ENCODE measurements around the gene CLIC6. TPM values are rescaled to one million over a fixed set of nuclear protein-coding genes. Genes with fewer than 3 reads are reported as not detected.

CLIC6 gene
- polyA plus RNA-seq, 3 donors, result not detected

DNA sequence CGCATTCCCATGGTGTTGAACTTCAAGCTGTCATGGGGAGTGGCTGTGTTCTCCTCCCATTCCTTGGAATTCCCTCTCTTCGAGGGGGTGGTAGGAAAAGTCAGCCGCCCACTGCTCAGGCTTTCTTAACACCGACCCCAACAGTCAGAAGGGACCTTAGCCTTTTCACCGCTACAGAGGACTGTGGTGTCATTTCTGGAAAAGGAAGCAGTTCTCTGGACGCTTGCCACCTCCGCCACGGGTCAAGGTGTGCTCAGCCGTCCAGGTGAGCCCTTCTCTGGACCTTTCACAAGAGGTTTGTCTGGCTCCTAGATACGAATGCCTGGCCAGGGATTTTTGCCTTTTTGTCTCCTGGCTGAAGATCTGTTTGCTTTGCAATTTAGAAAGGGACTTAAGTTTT is 31.8 kb downstream of the CLIC6 start:
- no peak for DNase-seq
- H3K9ac ChIP-seq (ENCODE audit: insufficient read depth, low read length, poor library complexity, severe bottlenecking), result no peak overlapping the region
- H2AFZ ChIP-seq (ENCODE audit: insufficient read depth, low read depth, low read length, poor library complexity, severe bottlenecking), result no peak overlapping the region
- H3K27me3 ChIP-seq (ENCODE audit: control insufficient read depth in 2 of 2, insufficient read depth in 2 of 2, low read length in 2 of 2), result no peaks in the 10 kb centered on the region
- no peaks in the 10 kb centered on the region for H3K9me3 ChIP-seq (replicated peaks in 1 of 2; ENCODE audit: control insufficient read depth in 1 of 2, insufficient read depth in 1 of 2, low read length in 2 of 2)
- intact Hi-C loops (cut with micrococcal nuclease), result no loop called here
- H3K4me3 ChIP-seq (replicated peaks in 1 of 3; ENCODE audit: low read depth in 2 of 3, low read length in 3 of 3), result no peak overlapping the region
- no peaks in the 10 kb centered on the region for H3K4me1 ChIP-seq (ENCODE audit: control insufficient read depth in 1 of 2, insufficient read depth in 2 of 2, low read length in 2 of 2)
- TF ChIP-seq, protein P1, sequence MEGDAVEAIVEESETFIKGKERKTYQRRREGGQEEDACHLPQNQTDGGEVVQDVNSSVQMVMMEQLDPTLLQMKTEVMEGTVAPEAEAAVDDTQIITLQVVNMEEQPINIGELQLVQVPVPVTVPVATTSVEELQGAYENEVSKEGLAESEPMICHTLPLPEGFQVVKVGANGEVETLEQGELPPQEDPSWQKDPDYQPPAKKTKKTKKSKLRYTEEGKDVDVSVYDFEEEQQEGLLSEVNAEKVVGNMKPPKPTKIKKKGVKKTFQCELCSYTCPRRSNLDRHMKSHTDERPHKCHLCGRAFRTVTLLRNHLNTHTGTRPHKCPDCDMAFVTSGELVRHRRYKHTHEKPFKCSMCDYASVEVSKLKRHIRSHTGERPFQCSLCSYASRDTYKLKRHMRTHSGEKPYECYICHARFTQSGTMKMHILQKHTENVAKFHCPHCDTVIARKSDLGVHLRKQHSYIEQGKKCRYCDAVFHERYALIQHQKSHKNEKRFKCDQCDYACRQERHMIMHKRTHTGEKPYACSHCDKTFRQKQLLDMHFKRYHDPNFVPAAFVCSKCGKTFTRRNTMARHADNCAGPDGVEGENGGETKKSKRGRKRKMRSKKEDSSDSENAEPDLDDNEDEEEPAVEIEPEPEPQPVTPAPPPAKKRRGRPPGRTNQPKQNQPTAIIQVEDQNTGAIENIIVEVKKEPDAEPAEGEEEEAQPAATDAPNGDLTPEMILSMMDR (IDR thresholded peaks at IDR 0.05), result no peak
- Mint-ChIP-seq H3K4me3 (no peak overlapping the region), H3K36me3 (no peaks in the 10 kb centered on the region), H3K4me1 (no peaks in the 10 kb centered on the region), H3K27me3 (ENCODE audit: low read depth in 3 of 3) (peaks cover 3 to 5% (median 5%) of the 10 kb centered on the region in 3 donors), H3K27ac (no peak overlapping the region), H3K9me3 (no peaks in the 10 kb centered on the region)
- H3K4me2 ChIP-seq (replicated peaks; ENCODE audit: extremely low read depth, low read length, poor library complexity, severe bottlenecking), result no peak overlapping the region
- H3K27ac ChIP-seq (ENCODE audit: low read depth in 1 of 2, low read length in 2 of 2), result no peak overlapping the region
- no peaks in the 10 kb centered on the region for H3K36me3 ChIP-seq (replicated peaks in 1 of 2; ENCODE audit: control insufficient read depth in 1 of 2, insufficient read depth in 2 of 2, low read length in 2 of 2)
- H4K20me1 ChIP-seq (ENCODE audit: insufficient read depth, low read length), result no peaks in the 10 kb centered on the region
- no peaks in the 10 kb centered on the region for H3K79me2 ChIP-seq (ENCODE audit: insufficient read depth, low read length)
- 90% methylated on average over 9 of the region's 10 CpGs for WGBS (ENCODE audit: insufficient coverage)

DNA sequence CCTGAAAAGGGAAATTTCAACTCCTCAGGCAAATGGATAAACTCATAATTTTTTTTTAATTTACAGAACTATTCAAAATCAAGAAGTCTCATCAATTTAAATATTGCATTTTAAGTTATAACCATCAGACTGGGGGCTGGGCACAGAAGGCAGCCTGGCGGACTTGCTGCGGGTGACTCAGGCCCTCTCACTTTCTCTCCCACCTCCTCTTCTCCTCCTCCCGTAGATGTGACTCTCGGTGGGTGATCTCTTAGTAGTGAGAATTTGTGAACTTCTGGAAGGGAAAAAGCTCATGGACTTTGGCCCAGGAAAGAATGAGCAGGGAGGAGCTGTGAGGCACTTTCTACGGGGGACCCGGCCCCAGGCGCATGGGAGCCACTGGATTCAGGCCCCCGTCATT is 32.9 kb downstream of the CLIC6 start:
- Histone ChIP-seq H3K4me2 (replicated peaks; ENCODE audit: extremely low read depth, low read length, poor library complexity, severe bottlenecking) (no peak overlapping the region), H3K27me3 (ENCODE audit: control insufficient read depth in 2 of 2, insufficient read depth in 2 of 2, low read length in 2 of 2) (no peaks in the 10 kb centered on the region), H2AFZ (ENCODE audit: insufficient read depth, low read depth, low read length, poor library complexity, severe bottlenecking) (no peak overlapping the region), H3K9ac (ENCODE audit: insufficient read depth, low read length, poor library complexity, severe bottlenecking) (no peak overlapping the region), H3K4me1 (ENCODE audit: control insufficient read depth in 1 of 2, insufficient read depth in 2 of 2, low read length in 2 of 2) (no peaks in the 10 kb centered on the region), H3K27ac (ENCODE audit: low read depth in 1 of 2, low read length in 2 of 2) (no peak overlapping the region), H3K4me3 (replicated peaks in 1 of 3; ENCODE audit: low read depth in 2 of 3, low read length in 3 of 3) (no peak overlapping the region), H3K36me3 (replicated peaks in 1 of 2; ENCODE audit: control insufficient read depth in 1 of 2, insufficient read depth in 2 of 2, low read length in 2 of 2) (no peaks in the 10 kb centered on the region), H3K9me3 (replicated peaks in 1 of 2; ENCODE audit: control insufficient read depth in 1 of 2, insufficient read depth in 1 of 2, low read length in 2 of 2) (no peaks in the 10 kb centered on the region), H4K20me1 (ENCODE audit: insufficient read depth, low read length) (no peaks in the 10 kb centered on the region), H3K79me2 (ENCODE audit: insufficient read depth, low read length) (no peaks in the 10 kb centered on the region)
- no peaks in the 10 kb centered on the region for H3K36me3 Mint-ChIP-seq
- no peak for DNase-seq
- peaks cover 5 to 7% (median 6%) of the 10 kb centered on the region in 3 donors for H3K27me3 Mint-ChIP-seq (ENCODE audit: low read depth in 3 of 3)
- no peak overlapping the region for H3K4me3 Mint-ChIP-seq
- 97% methylated on average over 4 of the region's 8 CpGs for WGBS (ENCODE audit: insufficient coverage)
- H3K27ac Mint-ChIP-seq, result no peak overlapping the region
- TF ChIP-seq, protein P1 (IDR thresholded peaks at IDR 0.05), result no peak
- H3K4me1 Mint-ChIP-seq, result no peaks in the 10 kb centered on the region
- intact Hi-C loops (cut with micrococcal nuclease), result no loop called here
- no peaks in the 10 kb centered on the region for H3K9me3 Mint-ChIP-seq
